CD4-positive, alpha-beta T cell (primary cell): ENCODE measurements around the gene TNS3. TPM values are rescaled to one million over a fixed set of nuclear protein-coding genes. Genes with fewer than 3 reads are reported as not detected.

Source experiments
- ATAC-seq: fragments of 200-7000 bp; cut with Tn5 transposase; one replicate; pipeline ENCODE4 v1.10.0; 2022; ENCODE audit warnings: mild to moderate bottlenecking; ENCODE audit not compliant: poor library complexity
- CTCF ChIA-PET: fragments of 350-600 bp; sonication (Branson Sonifier 250); formaldehyde crosslinking; loops from one replicate; lab custom pipeline; 2021; ENCODE audit warnings: antibody characterized with exemption, inconsistent platforms; lab: Charles Lee
- POLR2A ChIA-PET: fragments of 350-600 bp; sonication (Branson Sonifier 250); formaldehyde crosslinking; loops from one replicate; lab custom pipeline; 2021; ENCODE audit warnings: antibody characterized with exemption, inconsistent platforms; lab: Charles Lee
- DNase-seq, 14 experiments: peaks; one replicate each; pipeline ENCODE4 v3.0.0-alpha.2; 2013 to 2020; ENCODE audit warnings: mixed read lengths in 2 of 14
- H3K27ac ChIP-seq, 2 donors: one replicate each; pipeline versions ENCODE4 v1.5.1 to v1.7.0; 2013; ENCODE audit warnings: low read length in 2 of 2, low read depth in 1 of 2, mild to moderate bottlenecking in 1 of 2
- H3K27me3 ChIP-seq, 2 experiments: 1 replicate in 1 of 2; 2 replicates in 1 of 2; pipeline versions ENCODE4 v1.6.1 to v1.7.0; 2013; ENCODE audit warnings: low read length in 2 of 2, control low read depth in 1 of 2, mild to moderate bottlenecking in 1 of 2, moderate library complexity in 1 of 2; ENCODE audit not compliant: insufficient read depth in 2 of 2, control insufficient read depth in 1 of 2
- H3K36me3 ChIP-seq: one replicate; pipeline ENCODE4 v1.6.1; 2013; ENCODE audit warnings: low read length, control low read depth; ENCODE audit not compliant: insufficient read depth
- H3K4me1 ChIP-seq: one replicate; pipeline ENCODE4 v1.6.1; 2013; ENCODE audit warnings: low read length, control low read depth; ENCODE audit not compliant: insufficient read depth
- H3K4me3 ChIP-seq: one replicate; pipeline ENCODE4 v1.5.1; 2013; ENCODE audit warnings: mild to moderate bottlenecking, low read length, moderate library complexity
- H3K9me3 ChIP-seq, 2 experiments: 1 replicate in 1 of 2; 2 replicates in 1 of 2; pipeline versions ENCODE4 v1.6.1 to v1.7.0; 2013; ENCODE audit warnings: low read length in 2 of 2, mild to moderate bottlenecking in 2 of 2, control low read depth in 1 of 2, moderate library complexity in 1 of 2; ENCODE audit not compliant: control insufficient read depth in 1 of 2, insufficient read depth in 1 of 2
- H3K27ac Mint-ChIP-seq: one replicate; pipeline ENCODE4 v1.8.0; 2020; ENCODE audit warnings: mixed read lengths
- H3K27me3 Mint-ChIP-seq: one replicate; pipeline ENCODE4 v1.8.0; 2021; ENCODE audit warnings: mixed read lengths
- H3K36me3 Mint-ChIP-seq: one replicate; pipeline ENCODE4 v1.8.0; 2021; ENCODE audit warnings: low read depth, mixed read lengths
- H3K4me1 Mint-ChIP-seq: one replicate; pipeline ENCODE4 v1.8.0; 2021; ENCODE audit warnings: low read depth, mixed read lengths
- H3K4me3 Mint-ChIP-seq: one replicate; pipeline ENCODE4 v1.8.0; 2020; ENCODE audit warnings: mild to moderate bottlenecking, mixed read lengths
- H3K9me3 Mint-ChIP-seq: one replicate; pipeline ENCODE4 v1.8.0; 2020; ENCODE audit warnings: mixed read lengths
- intact Hi-C, 2 experiments: fragments of 100-400 bp; cut with DNase I in 1 of 2; cut with micrococcal nuclease in 1 of 2; formaldehyde crosslinking; loops; one replicate each; pipeline versions ENCODE4 v1.15.1 to v1.9.0; 2023 to 2025; cut with DNase I, micrococcal nuclease
- total RNA-seq, 174 experiments: library from RNA in 2 of 174; stranded (reverse) in 2 of 174; gene quantifications; one replicate each; pipeline ENCODE4 v1.2.3 and lab custom pipeline; 2021 to 2026
- TF ChIP-seq, protein P1 (sequence below): fragments of 200-600 bp; IDR thresholded peaks from one replicate; pipeline ENCODE4 v1.8.0; 2022; ENCODE audit warnings: antibody characterized with exemption, mild to moderate bottlenecking

The TNS3 gene
- total RNA-seq, 2 experiments from 2014 or later: 0.16 to 0.47 TPM

DNA sequence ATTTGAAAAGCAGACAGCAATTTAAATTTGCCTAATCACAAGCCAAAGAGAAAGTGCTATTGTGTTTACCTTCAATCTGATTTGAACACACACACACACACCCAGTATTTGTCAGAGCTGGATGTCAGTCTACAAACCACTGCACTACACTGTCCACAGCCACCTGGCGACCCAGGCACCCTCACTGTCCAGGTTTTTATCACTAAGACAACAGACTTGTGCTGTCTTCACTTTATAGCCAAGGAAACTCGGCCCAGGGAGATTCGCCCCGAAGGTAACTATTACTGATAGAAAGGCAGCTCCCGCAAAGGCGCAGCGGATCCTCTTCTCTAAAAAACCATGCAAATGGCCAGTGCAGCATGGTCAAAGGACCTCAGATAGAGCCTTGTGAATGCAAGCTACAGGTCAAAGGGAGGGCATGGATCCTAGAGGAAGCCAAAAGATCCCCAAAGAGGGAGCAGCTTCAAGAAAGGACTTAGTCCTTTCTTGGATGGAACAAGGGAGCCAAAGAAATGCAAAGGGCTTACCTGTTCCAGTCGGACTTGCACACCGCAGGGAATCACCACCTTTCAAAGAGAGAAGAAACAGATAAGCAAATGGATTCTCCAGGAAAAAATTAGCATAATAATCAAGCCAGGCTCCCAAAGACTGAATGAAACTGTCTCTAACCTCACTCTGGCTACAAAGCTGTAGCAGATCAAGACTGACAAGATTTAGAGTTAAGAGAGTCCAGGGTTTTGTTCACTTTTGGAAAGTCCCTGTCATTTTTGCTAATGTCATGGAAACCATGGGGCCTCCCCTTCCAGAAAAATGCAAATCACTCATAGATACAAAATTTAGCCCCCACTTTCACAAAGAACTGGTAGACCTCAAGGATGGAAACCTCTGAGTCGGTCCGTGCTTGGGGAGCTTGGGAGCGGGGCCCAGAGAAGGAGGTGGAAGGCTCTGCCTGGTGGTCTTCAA lies 101.1 kb downstream of the TNS3 start:
- Mint-ChIP-seq H3K27ac (no peak overlapping the region), H3K36me3 (no peaks in the 10 kb centered on the region), H3K27me3 (no peaks in the 10 kb centered on the region), H3K4me3 (no peak overlapping the region), H3K9me3 (no peaks in the 10 kb centered on the region), H3K4me1 (no peaks in the 10 kb centered on the region)
- Histone ChIP-seq H3K4me1 (no peaks in the 10 kb centered on the region), H3K27ac (no peak overlapping the region), H3K4me3 (no peak overlapping the region), H3K36me3 (no peaks in the 10 kb centered on the region), H3K27me3 (no peaks in the 10 kb centered on the region), H3K9me3 (peaks cover 0 to 36% of the 10 kb centered on the region in 2 experiments)
- DNase-seq: no peak
- POLR2A ChIA-PET: no interaction called here
- CTCF ChIA-PET: no interaction called here
- intact Hi-C loops: no loop called here
- no peak for ATAC-seq
- TF ChIP-seq, protein P1, sequence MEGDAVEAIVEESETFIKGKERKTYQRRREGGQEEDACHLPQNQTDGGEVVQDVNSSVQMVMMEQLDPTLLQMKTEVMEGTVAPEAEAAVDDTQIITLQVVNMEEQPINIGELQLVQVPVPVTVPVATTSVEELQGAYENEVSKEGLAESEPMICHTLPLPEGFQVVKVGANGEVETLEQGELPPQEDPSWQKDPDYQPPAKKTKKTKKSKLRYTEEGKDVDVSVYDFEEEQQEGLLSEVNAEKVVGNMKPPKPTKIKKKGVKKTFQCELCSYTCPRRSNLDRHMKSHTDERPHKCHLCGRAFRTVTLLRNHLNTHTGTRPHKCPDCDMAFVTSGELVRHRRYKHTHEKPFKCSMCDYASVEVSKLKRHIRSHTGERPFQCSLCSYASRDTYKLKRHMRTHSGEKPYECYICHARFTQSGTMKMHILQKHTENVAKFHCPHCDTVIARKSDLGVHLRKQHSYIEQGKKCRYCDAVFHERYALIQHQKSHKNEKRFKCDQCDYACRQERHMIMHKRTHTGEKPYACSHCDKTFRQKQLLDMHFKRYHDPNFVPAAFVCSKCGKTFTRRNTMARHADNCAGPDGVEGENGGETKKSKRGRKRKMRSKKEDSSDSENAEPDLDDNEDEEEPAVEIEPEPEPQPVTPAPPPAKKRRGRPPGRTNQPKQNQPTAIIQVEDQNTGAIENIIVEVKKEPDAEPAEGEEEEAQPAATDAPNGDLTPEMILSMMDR: no peak

DNA sequence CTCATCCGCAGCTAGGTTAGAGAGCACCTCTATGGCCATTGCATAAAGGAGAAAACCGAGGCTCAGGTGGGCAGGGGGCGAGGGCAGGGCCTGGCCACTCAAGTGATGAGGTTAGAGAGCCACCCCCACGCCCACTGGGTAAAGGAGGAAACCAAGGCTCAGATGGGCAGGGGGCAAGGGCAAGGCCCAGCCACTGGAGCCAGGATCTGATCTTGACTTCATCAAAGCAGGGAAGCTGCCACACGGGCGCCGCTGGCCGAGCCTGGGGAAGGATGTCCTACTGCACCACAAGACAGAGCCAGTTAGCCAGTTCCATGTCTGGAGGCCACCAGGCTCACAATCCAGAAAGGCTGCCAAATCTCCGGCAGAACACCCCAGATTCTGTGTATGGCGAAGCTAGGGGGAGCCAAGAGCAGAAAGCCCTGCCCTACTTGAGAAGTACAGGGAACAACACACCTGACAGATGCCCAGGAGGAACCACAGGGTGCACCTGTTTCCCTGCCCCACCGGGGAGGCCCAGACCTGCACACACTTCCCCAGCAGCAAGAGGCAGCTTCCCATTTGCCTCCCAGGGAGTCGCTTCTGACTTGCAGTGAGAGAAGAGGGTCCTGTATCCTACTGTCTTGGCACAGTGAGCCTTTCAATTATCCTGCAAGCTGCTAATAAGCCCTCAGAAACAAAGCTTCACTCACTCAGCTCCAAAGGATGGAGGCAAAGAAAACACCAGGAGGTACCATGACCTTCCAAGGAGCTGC lies 101.9 kb downstream of the TNS3 start:
- Histone ChIP-seq H3K4me1 (no peaks in the 10 kb centered on the region), H3K36me3 (no peaks in the 10 kb centered on the region), H3K4me3 (no peak overlapping the region), H3K9me3 (peaks cover 0 to 36% of the 10 kb centered on the region in 2 experiments), H3K27me3 (no peaks in the 10 kb centered on the region), H3K27ac (no peak overlapping the region)
- ChIA-PET POLR2A (no interaction called here), CTCF (no interaction called here)
- TF ChIP-seq, protein P1: no peak
- Mint-ChIP-seq H3K27me3 (no peaks in the 10 kb centered on the region), H3K4me1 (no peaks in the 10 kb centered on the region), H3K27ac (no peak overlapping the region), H3K4me3 (no peak overlapping the region), H3K36me3 (no peaks in the 10 kb centered on the region), H3K9me3 (no peaks in the 10 kb centered on the region)
- no peak for ATAC-seq
- intact Hi-C loops: no loop called here
- DNase-seq: no peak

DNA sequence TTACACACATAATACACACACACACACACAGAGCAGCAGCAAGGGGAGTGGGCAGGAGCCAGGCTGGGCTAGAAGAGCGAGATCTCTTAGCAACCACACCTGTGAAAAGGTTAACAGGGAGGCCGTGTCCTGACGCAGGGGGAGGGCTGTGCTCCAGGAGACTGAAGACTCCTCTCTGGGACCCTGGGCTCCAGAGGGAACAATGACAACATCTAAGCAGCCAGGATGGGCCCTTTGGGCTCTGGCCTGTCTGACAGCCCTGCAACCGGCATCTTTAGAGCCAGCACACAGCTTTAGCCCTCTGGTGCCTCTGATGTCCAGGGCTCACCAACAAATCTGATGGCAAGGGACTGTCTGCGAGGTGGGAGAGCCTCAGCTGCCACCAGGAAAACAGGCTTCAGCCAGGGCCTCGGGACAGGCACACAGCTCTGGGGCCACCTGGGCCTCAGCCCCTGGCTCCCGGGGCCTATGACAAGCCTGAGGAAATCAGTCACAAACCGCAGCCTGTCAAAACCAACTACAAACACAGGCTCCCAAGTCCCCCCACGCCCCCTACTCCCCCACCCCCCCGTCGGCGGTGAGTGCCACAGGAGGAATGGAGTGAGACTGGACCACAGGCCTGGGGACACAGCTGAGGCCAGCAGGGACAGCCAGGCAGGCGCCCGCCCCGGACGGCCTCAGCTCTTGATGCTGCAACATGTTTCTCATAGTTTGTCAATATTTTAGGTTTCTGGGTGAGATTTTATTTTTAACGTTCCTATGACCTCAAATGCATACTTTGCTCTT lies 102.8 kb downstream of the TNS3 start:
- Mint-ChIP-seq H3K27me3 (no peaks in the 10 kb centered on the region), H3K4me1 (no peaks in the 10 kb centered on the region), H3K27ac (no peak overlapping the region), H3K36me3 (no peaks in the 10 kb centered on the region), H3K4me3 (no peak overlapping the region), H3K9me3 (no peaks in the 10 kb centered on the region)
- Histone ChIP-seq H3K4me1 (no peaks in the 10 kb centered on the region), H3K36me3 (no peaks in the 10 kb centered on the region), H3K4me3 (no peak overlapping the region), H3K27ac (no peak overlapping the region), H3K9me3 (peaks cover 0 to 36% of the 10 kb centered on the region in 2 experiments), H3K27me3 (no peaks in the 10 kb centered on the region)
- POLR2A ChIA-PET: no interaction called here
- intact Hi-C loops: no loop called here
- CTCF ChIA-PET: no interaction called here
- ATAC-seq: no peak
- TF ChIP-seq, protein P1: no peak
- DNase-seq: no peak
